Daoy (cell line): ENCODE results near the gene RORB. TPM values are rescaled to one million over a fixed set of nuclear protein-coding genes. Genes with fewer than 3 reads are reported as not detected.
A peak's percentile ranks its signal among the peaks of the same experiment; 100 is the strongest.

ENCODE experiments used
- DNase-seq: peaks from one replicate; pipeline ENCODE4 v3.0.0-alpha.2; 2015; ENCODE audit warnings: low read depth
- total RNA-seq: library from RNA; depleted of rRNA; stranded (reverse); fragments of >200 nt; shearing (Covaris generic); gene quantifications from 2 replicates; pipeline ENCODE4 v1.2.3, GENCODE V29; 2014

The RORB gene
- total RNA-seq, 1 experiment from 2014 or later = 2.9 TPM

DNA sequence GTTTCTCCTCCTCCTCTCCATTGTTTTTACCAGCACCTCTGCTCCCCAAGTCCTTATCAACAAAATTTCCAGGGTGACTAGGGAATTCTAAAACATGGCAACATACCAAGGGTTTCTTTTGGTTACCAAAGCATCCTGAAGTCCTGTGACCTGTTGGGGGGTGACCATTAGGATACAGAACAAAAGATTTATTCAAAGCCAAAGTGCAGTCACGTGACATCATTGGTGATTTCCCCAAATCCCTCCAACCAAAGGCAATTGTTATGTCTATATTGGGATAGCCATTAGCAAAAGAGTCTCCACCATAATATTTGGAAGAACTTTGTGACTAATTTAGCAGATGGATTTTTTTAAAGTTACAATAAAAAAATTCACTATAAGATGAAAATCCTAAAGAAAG is 222.2 kb downstream of the RORB start:
- DNase-seq = no peak

GRCh38 chr9:74721696-74722660 is 224.8 kb downstream of the RORB start:
- no peak for DNase-seq

DNA sequence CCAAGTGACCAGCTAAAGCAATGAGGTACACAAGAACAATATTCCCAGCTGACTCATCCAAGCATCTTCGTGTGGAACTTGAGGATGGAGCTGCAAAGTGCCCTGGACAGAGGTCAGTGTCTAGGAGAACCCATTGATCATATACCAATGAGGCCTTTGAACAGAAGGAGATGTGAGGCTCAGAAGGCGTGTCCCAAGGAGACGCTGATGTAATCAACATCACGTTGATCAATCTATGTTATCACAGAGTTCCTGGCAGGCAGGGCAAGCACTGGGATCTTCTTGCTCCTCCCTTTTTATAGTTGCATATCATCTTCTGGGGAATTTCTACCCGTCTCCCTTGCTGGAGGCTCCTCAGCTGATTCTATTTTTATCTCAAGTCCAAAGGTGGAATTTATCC is 227.2 kb downstream of the RORB start:
- DNase-seq = no peak

DNA sequence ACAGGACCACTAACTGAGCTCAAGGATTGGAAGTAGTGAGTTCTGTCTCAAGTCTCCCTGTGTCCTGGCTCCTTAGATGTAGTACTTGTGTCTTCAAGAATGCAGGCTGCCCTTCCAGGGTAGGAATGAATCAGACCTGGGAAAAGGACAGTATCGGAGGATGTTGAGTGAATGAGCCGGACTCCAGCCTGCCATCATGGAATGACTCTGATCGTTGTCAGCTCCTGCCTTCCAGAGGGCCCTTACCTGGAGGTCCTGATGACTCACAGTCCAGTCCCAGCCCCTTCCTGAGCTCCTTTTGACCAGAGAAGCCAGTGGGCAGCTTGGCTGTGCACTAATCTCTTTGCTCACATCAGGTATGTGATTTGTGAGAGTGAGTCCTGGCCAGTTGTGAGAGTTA is 229.4 kb downstream of the RORB start:
- no peak for DNase-seq

DNA sequence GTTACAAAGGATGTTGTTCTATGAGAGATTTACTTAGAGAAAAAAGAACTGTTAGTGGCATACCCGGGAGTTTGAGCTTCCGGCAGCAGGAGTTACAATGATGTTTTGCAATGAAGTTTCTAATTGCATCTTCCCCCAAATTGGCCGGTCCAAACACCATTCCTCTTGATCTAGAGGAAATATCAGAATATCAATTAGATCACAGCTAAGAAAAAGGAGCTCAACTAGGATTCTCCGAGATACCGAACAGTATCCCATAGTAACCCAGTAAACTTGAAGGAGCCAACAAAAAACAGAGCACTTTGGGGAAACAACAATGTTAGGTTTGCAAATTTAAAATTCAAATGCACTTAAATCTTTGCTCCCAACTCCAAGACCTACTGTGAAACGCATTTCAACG is 231.0 kb downstream of the RORB start:
- no peak for DNase-seq

GRCh38 chr9:74729136-74729695 is 232.1 kb downstream of the RORB start:
- DNase-seq = peak; percentile 19

DNA sequence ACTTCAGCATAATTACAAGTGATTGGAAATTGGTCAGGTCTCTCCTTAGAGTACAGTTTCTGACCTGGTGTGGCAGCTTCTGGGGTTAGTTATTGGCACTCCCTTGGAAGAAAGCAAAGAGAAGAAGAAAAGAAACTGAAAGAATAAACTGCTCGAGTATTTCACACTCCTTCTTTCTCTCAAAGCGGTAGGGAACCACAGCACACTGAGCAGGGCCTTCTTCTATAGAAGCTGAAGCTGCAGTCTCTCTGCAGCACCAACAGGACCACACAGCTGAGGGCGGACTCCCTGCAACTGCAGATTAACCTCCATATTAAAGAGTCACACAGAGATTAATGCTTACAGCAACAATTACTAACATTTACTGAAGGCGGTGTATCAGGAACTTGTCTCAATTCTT is 238.6 kb downstream of the RORB start:
- DNase-seq = no peak

- DNase-seq = no peak
Observed at GRCh38 chr9:74736646-74737045, 239.5 kb downstream of the RORB start.

GRCh38 chr9:74742191-74742790 is 245.2 kb downstream of the RORB start:
- no peak for DNase-seq
